GM19099 (cell line): Measurements from ENCODE around the gene SPEM2.

Source experiments
- POLR2A ChIP-seq: IDR thresholded peaks from 3 replicates; pipeline ENCODE4 v1.6.1; 2011; ENCODE audit warnings: low read depth; ENCODE audit not compliant: insufficient read length; ENCODE audit errors: extremely low read depth

SPEM2 gene

GRCh38 chr17:7426203-7426863, 917 bp downstream of the SPEM2 start:
- TF ChIP-seq POLR2A = no peak

GRCh38 chr17:7426896-7427489, 1.6 kb downstream of the SPEM2 start:
- TF ChIP-seq POLR2A = no peak

- TF ChIP-seq POLR2A = no peak
These were observed 2.1 kb downstream of the SPEM2 start for GRCh38 chr17:7427549-7427948.

- no peak for TF ChIP-seq POLR2A
These were observed 3.1 kb downstream of the SPEM2 start, which contains the start of gene SPEM3 for GRCh38 chr17:7428557-7428956. Gene SPEM3 (plus strand): TSS chr17:7428857. CDS start chr17:7428903, 46 bp downstream.

- no peak for TF ChIP-seq POLR2A
These were observed 4.3 kb downstream of the SPEM2 start for GRCh38 chr17:7429722-7430121.

- no peak for TF ChIP-seq POLR2A
These were observed 5.8 kb downstream of the SPEM2 start for GRCh38 chr17:7431231-7431630.

GRCh38 chr17:7432296-7432695, 6.9 kb downstream of the SPEM2 start:
- no peak for TF ChIP-seq POLR2A

GRCh38 chr17:7435676-7436555, 10.5 kb downstream of the SPEM2 start:
- TF ChIP-seq POLR2A = no peak

- TF ChIP-seq POLR2A = no peak
These were observed 11.3 kb downstream of the SPEM2 start for GRCh38 chr17:7436556-7437368.

- TF ChIP-seq POLR2A = no peak
These were observed 12.0 kb downstream of the SPEM2 start for GRCh38 chr17:7437369-7437863.

GRCh38 chr17:7437950-7438614, 12.7 kb downstream of the SPEM2 start:
- TF ChIP-seq POLR2A = no peak

- TF ChIP-seq POLR2A = no peak
These were observed 13.4 kb downstream of the SPEM2 start for GRCh38 chr17:7438656-7439460.

GRCh38 chr17:7439462-7440112, 14.2 kb downstream of the SPEM2 start, which contains the start of gene FGF11:
Gene FGF11 (plus strand): TSS chr17:7439512. CDS start chr17:7439621, 109 bp downstream.
- no peak for TF ChIP-seq POLR2A
